Mucosa of descending colon (tissue), 3 donors: ENCODE data around the gene ZNF609. TPM values are rescaled to one million over a fixed set of nuclear protein-coding genes. Genes with fewer than 3 reads are reported as not detected.

Experiments used
- ATAC-seq: fragments of 200-7000 bp; cut with Tn5 transposase; one replicate; pipeline ENCODE4 v1.9.1; 2020; ENCODE audit warnings: mild to moderate bottlenecking, moderate library complexity
- DNase-seq, 3 donors: peaks; one replicate each; pipeline ENCODE4 v3.0.0-alpha.2; 2020
- H3K36me3 ChIP-seq: fragments of 200-600 bp; one replicate; pipeline ENCODE4 v1.8.0; 2021; ENCODE audit warnings: low read depth, mild to moderate bottlenecking
- H3K4me1 ChIP-seq: fragments of 200-600 bp; one replicate; pipeline ENCODE4 v1.8.0; 2021; ENCODE audit warnings: low read depth, mild to moderate bottlenecking
- H3K4me3 ChIP-seq: fragments of 200-600 bp; one replicate; pipeline ENCODE4 v1.8.0; 2021; ENCODE audit warnings: mild to moderate bottlenecking
- H3K9me3 ChIP-seq: fragments of 200-600 bp; one replicate; pipeline ENCODE4 v1.8.0; 2021; ENCODE audit warnings: mild to moderate bottlenecking
- CTCF ChIP-seq: fragments of 200-600 bp; IDR thresholded peaks from one replicate; pipeline ENCODE4 v1.8.0; 2022; ENCODE audit warnings: antibody characterized with exemption, mild to moderate bottlenecking
- intact Hi-C, 2 donors: fragments of 100-400 bp; cut with DNase I in 1 of 2; cut with micrococcal nuclease in 1 of 2; formaldehyde crosslinking; loops; one replicate each; pipeline versions ENCODE4 v1.11.0 to v1.11.1; 2022; cut with DNase I, micrococcal nuclease
- long read RNA-seq, 2 donors: library from polyadenylated mRNA; unstranded; transcript quantifications; one replicate each; pipeline ENCODE4 v2.0.0, GENCODE V29; 2019 to 2021
- total RNA-seq, 3 donors: library from RNA; stranded (reverse); fragmentation: NEBNext Ultra II Directional in 2 of 3; extraction: Animal tissue kit (Norgen Biotek cat#: 25700) in 2 of 3; gene quantifications; one replicate each; pipeline versions ENCODE4 v1.2.1 to v1.2.4, GENCODE V29; 2021 to 2023
- donor health status: DM: no; HTN: no; CAD: no; lungs with moderate emphysema.
- donor health status: DM: no; HTN: no; CAD: no.
- donor health status: DM: no; HTN: yes; CAD: no.

The ZNF609 gene
- 10 to 100 TPM; 25.4 to 49.2 (median 29.5) TPM for total RNA-seq
- long read RNA-seq, donor 1, partial matches to known transcripts: 1 of 12 reads
- long read RNA-seq, donor 1, other reads (novel, unspliced or antisense): 10 of 12 reads
- long read RNA-seq, donor 2, partial matches to known transcripts: 3 of 3 reads
- long read RNA-seq, donor 2, other reads (novel, unspliced or antisense): 0 of 3 reads

- DNase-seq: peak; percentile 94 to 99 (median 99)
- intact Hi-C loops: no loop called here
- Histone ChIP-seq H3K4me3 (peak within 1 kb of the TSS; percentile 64), H3K36me3 (no peaks in the 10 kb centered on the region), H3K9me3 (no peaks in the 10 kb centered on the region), H3K4me1 (peaks cover 21% of the 10 kb centered on the region)
- peak; percentile 94 for ATAC-seq
- no peak for TF ChIP-seq CTCF
Observed at GRCh38 chr15:64460206-64460723, at the start of gene ZNF609. ZNF609 (plus strand) TSS chr15:64460578; CDS start chr15:64499420, 38,842 bp downstream.

- Histone ChIP-seq H3K4me1 (no peaks in the 10 kb centered on the region), H3K4me3 (no peak overlapping the region), H3K9me3 (no peaks in the 10 kb centered on the region), H3K36me3 (peaks cover 6% of the 10 kb centered on the region)
- no peak for ATAC-seq
- no peak for TF ChIP-seq CTCF
- DNase-seq: no peak
- intact Hi-C loops: no loop called here
Observed at GRCh38 chr15:64412216-64412615, 48.2 kb upstream of the ZNF609 start.

GRCh38 chr15:64422697-64423096 is 37.7 kb upstream of the ZNF609 start:
- DNase-seq (no peak), ATAC-seq (no peak)
- intact Hi-C loops: loop anchor here in 1 of 2 donors (10.0 kb wide), 1 partner anchor 252 kb away; no protein-coding TSS in a partner anchor
- Histone ChIP-seq H3K4me3 (no peak overlapping the region), H3K36me3 (peaks cover 12% of the 10 kb centered on the region), H3K4me1 (no peaks in the 10 kb centered on the region), H3K9me3 (no peaks in the 10 kb centered on the region)
- TF ChIP-seq CTCF: no peak

- Histone ChIP-seq H3K36me3 (peaks cover 12% of the 10 kb centered on the region), H3K9me3 (no peaks in the 10 kb centered on the region), H3K4me3 (no peak overlapping the region), H3K4me1 (no peaks in the 10 kb centered on the region)
- intact Hi-C loops: loop anchor here in 1 of 2 donors (10.0 kb wide), 1 partner anchor 251 kb away; no protein-coding TSS in a partner anchor
- no peak for DNase-seq
- no peak for TF ChIP-seq CTCF
- ATAC-seq: no peak
Observed at GRCh38 chr15:64423970-64424369, 36.4 kb upstream of the ZNF609 start.

GRCh38 chr15:64425221-64425620 is 35.2 kb upstream of the ZNF609 start:
- no peaks in the 10 kb centered on the region for H3K4me1 ChIP-seq
- H3K36me3 ChIP-seq: peaks cover 12% of the 10 kb centered on the region
- TF ChIP-seq CTCF: no peak
- no peak overlapping the region for H3K4me3 ChIP-seq
- ATAC-seq (no peak), DNase-seq (no peak)
- intact Hi-C loops: loop anchor here in 1 of 2 donors (10.0 kb wide), 1 partner anchor 250 kb away; no protein-coding TSS in a partner anchor
- H3K9me3 ChIP-seq: no peaks in the 10 kb centered on the region
